ENCODE results near the gene CSTPP1.
"Not testable (repeated sequence)": the region's sequence is repeated elsewhere in the genome, so short reads cannot be mapped to it uniquely, and the experiment has no call there.

DNA sequence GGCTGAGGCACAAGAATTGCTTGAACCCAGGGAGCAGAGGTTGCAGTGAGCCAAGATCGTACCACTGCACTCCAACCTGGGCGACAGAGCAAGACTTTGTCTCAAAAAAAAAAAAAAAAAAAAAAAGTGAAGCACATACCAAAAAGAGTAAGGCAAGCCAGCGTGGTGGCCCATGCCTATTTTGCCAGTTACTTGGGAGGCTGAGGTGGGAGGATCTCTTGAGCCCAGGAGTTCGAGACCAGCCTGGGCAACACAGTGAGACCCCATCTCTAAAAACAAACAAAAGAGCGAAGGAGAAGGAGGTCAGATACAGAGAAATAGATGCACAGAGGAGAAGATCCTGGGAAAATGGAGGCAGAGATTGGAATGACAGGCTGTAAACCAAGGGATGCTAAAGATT is 270.0 kb downstream of the CSTPP1 start:
- not testable (repeated sequence) for TF ChIP-seq BACH2 (CRISPR knock-in tag; IDR thresholded peaks at IDR 0.05; ENCODE audit: borderline replicate concordance); ZFP3 (CRISPR knock-in tag; IDR thresholded peaks at IDR 0.05); ZFP30 (CRISPR knock-in tag; IDR thresholded peaks at IDR 0.05); ZNF70 (CRISPR knock-in tag; IDR thresholded peaks at IDR 0.05)
- TF ChIP-seq, protein P1, sequence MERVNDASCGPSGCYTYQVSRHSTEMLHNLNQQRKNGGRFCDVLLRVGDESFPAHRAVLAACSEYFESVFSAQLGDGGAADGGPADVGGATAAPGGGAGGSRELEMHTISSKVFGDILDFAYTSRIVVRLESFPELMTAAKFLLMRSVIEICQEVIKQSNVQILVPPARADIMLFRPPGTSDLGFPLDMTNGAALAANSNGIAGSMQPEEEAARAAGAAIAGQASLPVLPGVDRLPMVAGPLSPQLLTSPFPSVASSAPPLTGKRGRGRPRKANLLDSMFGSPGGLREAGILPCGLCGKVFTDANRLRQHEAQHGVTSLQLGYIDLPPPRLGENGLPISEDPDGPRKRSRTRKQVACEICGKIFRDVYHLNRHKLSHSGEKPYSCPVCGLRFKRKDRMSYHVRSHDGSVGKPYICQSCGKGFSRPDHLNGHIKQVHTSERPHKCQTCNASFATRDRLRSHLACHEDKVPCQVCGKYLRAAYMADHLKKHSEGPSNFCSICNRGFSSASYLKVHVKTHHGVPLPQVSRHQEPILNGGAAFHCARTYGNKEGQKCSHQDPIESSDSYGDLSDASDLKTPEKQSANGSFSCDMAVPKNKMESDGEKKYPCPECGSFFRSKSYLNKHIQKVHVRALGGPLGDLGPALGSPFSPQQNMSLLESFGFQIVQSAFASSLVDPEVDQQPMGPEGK (CRISPR knock-in tag; IDR thresholded peaks at IDR 0.05; ENCODE audit: borderline replicate concordance): not testable (repeated sequence)
- TF ChIP-seq, protein P2, sequence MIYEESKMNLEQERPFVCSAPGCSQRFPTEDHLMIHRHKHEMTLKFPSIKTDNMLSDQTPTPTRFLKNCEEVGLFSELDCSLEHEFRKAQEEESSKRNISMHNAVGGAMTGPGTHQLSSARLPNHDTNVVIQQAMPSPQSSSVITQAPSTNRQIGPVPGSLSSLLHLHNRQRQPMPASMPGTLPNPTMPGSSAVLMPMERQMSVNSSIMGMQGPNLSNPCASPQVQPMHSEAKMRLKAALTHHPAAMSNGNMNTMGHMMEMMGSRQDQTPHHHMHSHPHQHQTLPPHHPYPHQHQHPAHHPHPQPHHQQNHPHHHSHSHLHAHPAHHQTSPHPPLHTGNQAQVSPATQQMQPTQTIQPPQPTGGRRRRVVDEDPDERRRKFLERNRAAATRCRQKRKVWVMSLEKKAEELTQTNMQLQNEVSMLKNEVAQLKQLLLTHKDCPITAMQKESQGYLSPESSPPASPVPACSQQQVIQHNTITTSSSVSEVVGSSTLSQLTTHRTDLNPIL (CRISPR knock-in tag; IDR thresholded peaks at IDR 0.05; ENCODE audit: low read depth): not testable (repeated sequence)
